Stimulated activated naive B cell treated with anti-CD40 and anti-IgM and Interleukin-4, amounts not matched to agents 10 μg/mL and 1 μg/mL and 100 μg/mL, for 72 hours (primary cell): ENCODE measurements around the gene MYH6.
A peak's percentile ranks its signal among the peaks of the same experiment; 100 is the strongest.

Source experiments
- ATAC-seq, 2 donors: fragments of 150-1000 bp; cut with Tn5 transposase; replicated peaks; 2 replicates each; pipeline ENCODE4 v1.10.0; 2021; ENCODE audit warnings: moderate library complexity in 1 of 2
- DNase-seq: peaks from one replicate; pipeline ENCODE4 v3.0.0; 2021
- H3K27ac Mint-ChIP-seq: one replicate; pipeline ENCODE4 v1.8.0; 2022; ENCODE audit warnings: mild to moderate bottlenecking, mixed read lengths
- H3K27me3 Mint-ChIP-seq, 2 donors: one replicate each; pipeline ENCODE4 v1.8.0; 2022; ENCODE audit warnings: mixed read lengths in 2 of 2
- H3K36me3 Mint-ChIP-seq, 2 donors: one replicate each; pipeline ENCODE4 v1.8.0; 2022; ENCODE audit warnings: mixed read lengths in 2 of 2, mild to moderate bottlenecking in 1 of 2
- H3K4me1 Mint-ChIP-seq, 2 donors: one replicate each; pipeline ENCODE4 v1.8.0; 2022; ENCODE audit warnings: mixed read lengths in 2 of 2, mild to moderate bottlenecking in 1 of 2
- H3K4me3 Mint-ChIP-seq, 2 donors: one replicate each; pipeline ENCODE4 v1.8.0; 2022; ENCODE audit warnings: mild to moderate bottlenecking in 2 of 2, mixed read lengths in 2 of 2, moderate library complexity in 1 of 2
- H3K9me3 Mint-ChIP-seq, 2 donors: one replicate each; pipeline ENCODE4 v1.8.0; 2022; ENCODE audit warnings: mixed read lengths in 2 of 2, mild to moderate bottlenecking in 1 of 2

MYH6 gene

GRCh38 chr14:23360496-23360895, 47.6 kb downstream of the MYH6 start:
- no peak for DNase-seq
- Mint-ChIP-seq H3K36me3 (no peaks in the 10 kb centered on the region), H3K4me1 (no peaks in the 10 kb centered on the region), H3K27ac (no peak overlapping the region), H3K4me3 (no peak overlapping the region), H3K9me3 (no peaks in the 10 kb centered on the region), H3K27me3 (peaks cover 33 to 49% of the 10 kb centered on the region in 2 donors)
- ATAC-seq: no peak

- no peak overlapping the region for H3K4me3 Mint-ChIP-seq
- DNase-seq (no peak), ATAC-seq (no peak)
- peaks cover 38 to 53% of the 10 kb centered on the region in 2 donors for H3K27me3 Mint-ChIP-seq
- no peaks in the 10 kb centered on the region for H3K4me1 Mint-ChIP-seq
- no peak overlapping the region for H3K27ac Mint-ChIP-seq
- no peaks in the 10 kb centered on the region for H3K36me3 Mint-ChIP-seq
- H3K9me3 Mint-ChIP-seq: no peaks in the 10 kb centered on the region
These were observed 48.2 kb downstream of the MYH6 start for GRCh38 chr14:23359722-23360447.

- Mint-ChIP-seq H3K9me3 (no peaks in the 10 kb centered on the region), H3K27me3 (peaks cover 36 to 53% of the 10 kb centered on the region in 2 donors), H3K36me3 (no peaks in the 10 kb centered on the region), H3K27ac (no peak overlapping the region), H3K4me1 (no peaks in the 10 kb centered on the region), H3K4me3 (no peak overlapping the region)
- DNase-seq (no peak), ATAC-seq (no peak)
These were observed 48.9 kb downstream of the MYH6 start for GRCh38 chr14:23359167-23359626.

GRCh38 chr14:23358553-23359166, 49.4 kb downstream of the MYH6 start:
- no peak for DNase-seq
- no peak for ATAC-seq
- Mint-ChIP-seq H3K36me3 (no peaks in the 10 kb centered on the region), H3K4me1 (no peaks in the 10 kb centered on the region), H3K27me3 (peaks cover 40 to 53% of the 10 kb centered on the region in 2 donors), H3K27ac (no peak overlapping the region), H3K4me3 (no peak overlapping the region), H3K9me3 (no peaks in the 10 kb centered on the region)

GRCh38 chr14:23358042-23358441, 50.0 kb downstream of the MYH6 start:
- Mint-ChIP-seq H3K27me3 (peaks cover 46 to 53% of the 10 kb centered on the region in 2 donors), H3K36me3 (no peaks in the 10 kb centered on the region), H3K4me3 (no peak overlapping the region), H3K4me1 (no peaks in the 10 kb centered on the region), H3K9me3 (no peaks in the 10 kb centered on the region), H3K27ac (no peak overlapping the region)
- DNase-seq (no peak), ATAC-seq (peak in 1 of 2 donors; percentile 31)

- no peaks in the 10 kb centered on the region for H3K9me3 Mint-ChIP-seq
- DNase-seq (no peak), ATAC-seq (no peak)
- H3K36me3 Mint-ChIP-seq: no peaks in the 10 kb centered on the region
- H3K4me1 Mint-ChIP-seq: no peaks in the 10 kb centered on the region
- H3K27ac Mint-ChIP-seq: no peak overlapping the region
- peaks cover 49 to 53% of the 10 kb centered on the region in 2 donors for H3K27me3 Mint-ChIP-seq
- no peak overlapping the region for H3K4me3 Mint-ChIP-seq
These were observed 50.8 kb downstream of the MYH6 start for GRCh38 chr14:23357261-23357660.

- H3K4me3 Mint-ChIP-seq: no peak overlapping the region
- no peak for ATAC-seq
- no peaks in the 10 kb centered on the region for H3K36me3 Mint-ChIP-seq
- no peaks in the 10 kb centered on the region for H3K9me3 Mint-ChIP-seq
- H3K4me1 Mint-ChIP-seq: no peaks in the 10 kb centered on the region
- peaks cover 49 to 54% of the 10 kb centered on the region in 2 donors for H3K27me3 Mint-ChIP-seq
- H3K27ac Mint-ChIP-seq: no peak overlapping the region
- no peak for DNase-seq
These were observed 51.4 kb downstream of the MYH6 start for GRCh38 chr14:23356662-23357061.

GRCh38 chr14:23355871-23356435, 52.1 kb downstream of the MYH6 start:
- DNase-seq (no peak), ATAC-seq (no peak)
- Mint-ChIP-seq H3K36me3 (no peaks in the 10 kb centered on the region), H3K4me1 (no peaks in the 10 kb centered on the region), H3K4me3 (no peak overlapping the region), H3K27me3 (peaks cover 52 to 61% of the 10 kb centered on the region in 2 donors), H3K27ac (no peak overlapping the region), H3K9me3 (no peaks in the 10 kb centered on the region)

GRCh38 chr14:23354990-23355389, 53.1 kb downstream of the MYH6 start:
- peaks cover 0 to 3% of the 10 kb centered on the region in 2 donors for H3K9me3 Mint-ChIP-seq
- ATAC-seq (no peak), DNase-seq (no peak)
- H3K4me1 Mint-ChIP-seq: no peaks in the 10 kb centered on the region
- H3K4me3 Mint-ChIP-seq: no peak overlapping the region
- peaks cover 57 to 66% of the 10 kb centered on the region in 2 donors for H3K27me3 Mint-ChIP-seq
- H3K27ac Mint-ChIP-seq: no peak overlapping the region
- H3K36me3 Mint-ChIP-seq: no peaks in the 10 kb centered on the region

- Mint-ChIP-seq H3K36me3 (no peaks in the 10 kb centered on the region), H3K4me3 (peak overlapping the region in 1 of 2 donors; percentile 66), H3K27ac (no peak overlapping the region), H3K4me1 (no peaks in the 10 kb centered on the region), H3K27me3 (peaks cover 61 to 76% of the 10 kb centered on the region in 2 donors), H3K9me3 (peaks cover 0 to 3% of the 10 kb centered on the region in 2 donors)
- DNase-seq (no peak), ATAC-seq (no peak)
These were observed 54.7 kb downstream of the MYH6 start for GRCh38 chr14:23353433-23353780.

- Mint-ChIP-seq H3K4me3 (peak within 1 kb of the TSS; percentile 66 to 71), H3K27ac (no peak within 1 kb of the TSS), H3K27me3 (peaks cover 67 to 82% of the 10 kb centered on the region in 2 donors), H3K9me3 (peaks cover 0 to 3% of the 10 kb centered on the region in 2 donors), H3K36me3 (no peaks in the 10 kb centered on the region), H3K4me1 (no peaks in the 10 kb centered on the region)
- DNase-seq (peak; percentile 18), ATAC-seq (peak; percentile 82 to 88)
These were observed 55.3 kb downstream of the MYH6 start, which contains the start of gene SLC22A17 for GRCh38 chr14:23352506-23353432. SLC22A17 (minus strand) TSS chr14:23352887.

GRCh38 chr14:23351681-23352505, 56.2 kb downstream of the MYH6 start:
- ATAC-seq: peak; percentile 18 to 30
- Mint-ChIP-seq H3K4me1 (no peaks in the 10 kb centered on the region), H3K9me3 (peaks cover 0 to 3% of the 10 kb centered on the region in 2 donors), H3K4me3 (peak overlapping the region; percentile 45 to 71), H3K27ac (no peak overlapping the region), H3K36me3 (no peaks in the 10 kb centered on the region), H3K27me3 (peaks cover 71 to 89% of the 10 kb centered on the region in 2 donors)
- no peak for DNase-seq

- DNase-seq (no peak), ATAC-seq (no peak)
- no peak overlapping the region for H3K4me3 Mint-ChIP-seq
- H3K36me3 Mint-ChIP-seq: no peaks in the 10 kb centered on the region
- H3K9me3 Mint-ChIP-seq: peaks cover 0 to 3% of the 10 kb centered on the region in 2 donors
- H3K27me3 Mint-ChIP-seq: peaks cover 62 to 75% of the 10 kb centered on the region in 2 donors
- H3K27ac Mint-ChIP-seq: no peak overlapping the region
- H3K4me1 Mint-ChIP-seq: no peaks in the 10 kb centered on the region
These were observed 58.8 kb downstream of the MYH6 start for GRCh38 chr14:23349156-23349845.
